ENCODE results near the gene G6PC3. TPM values are rescaled to one million over a fixed set of nuclear protein-coding genes. Genes with fewer than 3 reads are reported as not detected.
A peak's percentile ranks its signal among the peaks of the same experiment; 100 is the strongest.

The G6PC3 gene
- total and polyA plus RNA-seq, 12 donors: 28.9 to 114 (median 34.7) TPM

DNA sequence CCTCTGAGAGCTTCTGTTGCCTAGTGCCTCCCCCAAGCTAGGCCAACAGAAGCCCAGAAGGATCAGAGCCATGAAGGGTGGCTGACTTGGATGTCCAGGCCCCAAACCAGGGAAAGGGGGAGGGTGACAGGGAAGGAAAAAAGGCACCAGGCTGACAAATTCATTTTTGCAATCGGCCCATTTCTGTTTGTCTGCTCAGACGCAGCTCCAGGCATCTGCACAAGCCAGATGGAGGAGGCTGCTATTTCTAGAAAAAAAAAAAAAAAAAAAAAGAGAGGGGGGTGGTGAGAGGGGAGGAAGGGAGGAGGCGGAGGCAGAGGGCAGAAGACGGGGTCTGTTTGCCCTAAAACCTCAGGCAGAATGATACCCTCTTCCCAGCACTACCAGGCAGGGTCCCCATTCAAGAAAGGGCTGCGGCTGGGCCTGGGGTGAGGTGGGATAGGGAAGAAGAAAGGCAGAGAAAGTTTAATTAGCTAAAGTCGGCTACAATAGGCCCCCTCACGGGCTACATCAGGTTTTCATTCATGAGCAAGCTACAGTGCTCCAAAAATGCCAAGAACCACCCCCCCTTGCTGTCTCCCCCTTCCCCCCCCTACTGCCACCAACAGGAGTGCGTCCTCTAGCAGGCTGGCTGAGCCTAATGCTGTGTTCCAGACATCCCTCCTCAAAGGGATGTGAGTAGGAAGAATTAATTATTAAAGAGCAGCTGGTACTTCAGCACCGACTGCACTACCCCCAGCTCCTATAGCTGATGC is 50.5 kb downstream of the G6PC3 start:
- H3K36me3 ChIP-seq: peaks cover 0 to 18% (median 9%) of the 10 kb centered on the region in 9 donors
- H3K27ac ChIP-seq: peak overlapping the region in 4 of 10 donors; percentile 6 to 31 (median 16)
- WGBS, 2 donors: 40% methylated on average over 9 of the region's 9 CpGs
- H3K9me3 ChIP-seq: no peaks in the 10 kb centered on the region
- H3K4me1 ChIP-seq: peaks cover 3 to 77% (median 58%) of the 10 kb centered on the region in 9 donors
- ATAC-seq: no peak
- TF ChIP-seq, protein P1, sequence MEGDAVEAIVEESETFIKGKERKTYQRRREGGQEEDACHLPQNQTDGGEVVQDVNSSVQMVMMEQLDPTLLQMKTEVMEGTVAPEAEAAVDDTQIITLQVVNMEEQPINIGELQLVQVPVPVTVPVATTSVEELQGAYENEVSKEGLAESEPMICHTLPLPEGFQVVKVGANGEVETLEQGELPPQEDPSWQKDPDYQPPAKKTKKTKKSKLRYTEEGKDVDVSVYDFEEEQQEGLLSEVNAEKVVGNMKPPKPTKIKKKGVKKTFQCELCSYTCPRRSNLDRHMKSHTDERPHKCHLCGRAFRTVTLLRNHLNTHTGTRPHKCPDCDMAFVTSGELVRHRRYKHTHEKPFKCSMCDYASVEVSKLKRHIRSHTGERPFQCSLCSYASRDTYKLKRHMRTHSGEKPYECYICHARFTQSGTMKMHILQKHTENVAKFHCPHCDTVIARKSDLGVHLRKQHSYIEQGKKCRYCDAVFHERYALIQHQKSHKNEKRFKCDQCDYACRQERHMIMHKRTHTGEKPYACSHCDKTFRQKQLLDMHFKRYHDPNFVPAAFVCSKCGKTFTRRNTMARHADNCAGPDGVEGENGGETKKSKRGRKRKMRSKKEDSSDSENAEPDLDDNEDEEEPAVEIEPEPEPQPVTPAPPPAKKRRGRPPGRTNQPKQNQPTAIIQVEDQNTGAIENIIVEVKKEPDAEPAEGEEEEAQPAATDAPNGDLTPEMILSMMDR (IDR thresholded peaks at IDR 0.05): peak in 1 of 9 donors; percentile 6
- peak overlapping the region in 4 of 10 donors; percentile 67 to 99 (median 95) for H3K4me3 ChIP-seq
- intact Hi-C loops (cut with DNase I): loop anchor here in 2 of 10 donors (5.0 kb wide), 2 partner anchors 49 to 54 kb away; partner anchors contain the start of genes G6PC3 (in 1 of the 2) and LSM12 (in 1 of the 2)
- H3K27me3 ChIP-seq: no peaks in the 10 kb centered on the region
- DNase-seq: no peak

DNA sequence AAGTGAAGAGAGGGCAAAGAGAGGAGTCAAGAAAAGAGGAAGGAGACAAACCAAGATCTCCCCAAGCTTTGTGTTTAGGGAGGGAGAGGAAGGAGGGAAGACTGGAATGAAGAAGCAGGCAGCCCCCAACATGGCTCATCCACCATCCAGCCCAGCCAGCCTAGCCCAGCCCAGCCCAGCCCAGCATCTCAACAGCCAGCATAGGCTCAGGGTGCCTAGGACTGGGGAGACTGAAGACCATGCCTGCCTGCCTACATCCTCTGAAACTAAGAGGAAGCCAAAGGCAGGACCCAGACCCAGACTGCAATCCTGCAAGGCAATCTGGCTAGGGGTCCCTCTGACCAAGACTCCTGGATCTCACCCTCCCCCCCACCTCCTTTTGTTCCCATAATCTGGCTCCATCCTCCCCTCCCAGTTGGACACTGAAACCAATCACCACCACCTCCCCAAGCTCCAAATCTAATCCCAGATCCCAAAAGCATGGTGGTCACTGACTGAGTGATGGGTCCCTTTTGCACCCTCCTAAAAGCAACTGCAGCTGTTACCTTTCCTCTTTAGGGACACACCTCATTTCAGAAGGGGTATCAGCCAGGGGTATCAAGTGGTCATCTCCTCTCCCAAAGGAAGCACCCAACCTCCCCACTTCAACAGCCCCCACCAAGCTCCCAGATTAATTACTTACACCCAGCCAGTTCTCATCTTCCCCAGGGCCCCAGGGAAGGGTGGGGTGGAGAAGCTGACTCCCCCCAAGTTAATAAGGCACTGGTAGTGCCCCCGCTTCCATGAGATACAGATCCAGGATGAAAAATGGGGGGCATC is 51.7 kb downstream of the G6PC3 start:
- peaks cover 3 to 67% (median 53%) of the 10 kb centered on the region in 9 donors for H3K4me1 ChIP-seq
- 27 to 29% methylated on average over 1 of the region's 1 CpG for WGBS, 2 donors
- H3K27ac ChIP-seq: peak overlapping the region in 8 of 10 donors; percentile 84 to 98 (median 94)
- H3K4me3 ChIP-seq: peak overlapping the region; percentile 67 to 100 (median 94)
- no peaks in the 10 kb centered on the region for H3K9me3 ChIP-seq
- no peaks in the 10 kb centered on the region for H3K27me3 ChIP-seq
- intact Hi-C loops (cut with DNase I): loop anchor here in 4 of 10 donors (2.0 to 5.0 kb wide), 5 partner anchors 19 to 55 kb away; partner anchors contain the start of genes G6PC3 (in 2 of the 4), HROB (in 1 of the 4) and LSM12 (in 1 of the 4)
- DNase-seq (no peak), ATAC-seq (no peak)
- peaks cover 0 to 6% (median 0%) of the 10 kb centered on the region in 9 donors for H3K36me3 ChIP-seq
- TF ChIP-seq, protein P1 (IDR thresholded peaks at IDR 0.05): no peak

DNA sequence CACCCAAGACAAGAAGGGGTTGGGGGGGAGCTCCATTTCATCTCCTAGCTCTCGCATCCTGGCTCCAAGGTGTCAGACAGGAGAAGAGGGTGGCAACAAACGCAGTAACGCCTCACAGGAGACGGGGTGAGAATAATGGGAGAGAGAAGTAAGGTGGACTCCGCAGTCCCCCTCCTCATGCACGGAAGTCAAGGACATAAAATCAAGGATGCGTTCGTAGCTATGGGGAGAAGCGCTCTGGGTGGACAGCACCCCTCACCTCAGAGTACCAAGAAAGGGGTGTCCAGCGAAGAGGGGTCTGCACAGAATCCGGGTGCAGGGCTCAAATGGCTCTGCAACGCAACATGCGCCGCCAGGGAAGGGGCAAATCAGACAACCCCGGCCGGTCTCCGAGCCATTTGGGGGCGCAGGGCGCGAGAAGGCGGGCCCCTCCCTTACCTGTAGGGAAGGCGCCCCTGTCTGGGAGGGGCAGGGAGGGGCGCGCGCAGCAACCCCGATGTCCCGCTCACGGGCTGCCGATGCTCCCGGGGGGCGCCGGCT is 52.4 kb downstream of the G6PC3 start:
- no peaks in the 10 kb centered on the region for H3K27me3 ChIP-seq
- no peak for ATAC-seq
- 0 to 2% methylated on average over 22 to 32 of the region's 32 CpGs for WGBS, 2 donors
- no peak for DNase-seq
- peaks cover 3 to 60% (median 51%) of the 10 kb centered on the region in 9 donors for H3K4me1 ChIP-seq
- TF ChIP-seq, protein P1 (IDR thresholded peaks at IDR 0.05): no peak
- intact Hi-C loops (cut with DNase I): loop anchor here in 4 of 10 donors (1.0 to 5.0 kb wide), 6 partner anchors 18 to 56 kb away; partner anchors contain the start of genes G6PC3 (in 2 of the 4), HROB (in 1 of the 4) and LSM12 (in 1 of the 4)
- peaks cover 0 to 3% (median 0%) of the 10 kb centered on the region in 9 donors for H3K36me3 ChIP-seq
- H3K9me3 ChIP-seq: no peaks in the 10 kb centered on the region
- H3K27ac ChIP-seq: peak overlapping the region; percentile 59 to 98 (median 94)
- H3K4me3 ChIP-seq: peak overlapping the region; percentile 67 to 100 (median 94)

All from heart right ventricle (tissue), 16 donors.